ENCODE measurements around the gene CEP72. TPM values are rescaled to one million over a fixed set of nuclear protein-coding genes. Genes with fewer than 3 reads are reported as not detected.

Gene CEP72
- total RNA-seq, 2 experiments from 2014 or later: 24.1 to 24.2 TPM

- H3K4me1 Mint-ChIP-seq: no peaks in the 10 kb centered on the region
- no peaks in the 10 kb centered on the region for H3K36me3 Mint-ChIP-seq (ENCODE audit: low read depth)
- H3K9me3 Mint-ChIP-seq: no peaks in the 10 kb centered on the region
- H3K4me3 Mint-ChIP-seq: no peak overlapping the region
- DNase-seq: no peak
- H3K27ac Mint-ChIP-seq: no peak overlapping the region
- ChIA-PET CTCF (no interaction called here), POLR2A (no interaction called here)
- H3K27me3 Mint-ChIP-seq: peaks cover 6% of the 10 kb centered on the region
Measured at GRCh38 chr5:583645-584044, 28.5 kb upstream of the CEP72 start.

- peaks cover 6% of the 10 kb centered on the region for H3K27me3 Mint-ChIP-seq
- no peak for DNase-seq
- H3K4me1 Mint-ChIP-seq: no peaks in the 10 kb centered on the region
- H3K9me3 Mint-ChIP-seq: no peaks in the 10 kb centered on the region
- H3K36me3 Mint-ChIP-seq (ENCODE audit: low read depth): no peaks in the 10 kb centered on the region
- H3K27ac Mint-ChIP-seq: no peak overlapping the region
- ChIA-PET CTCF (no interaction called here), POLR2A (no interaction called here)
- H3K4me3 Mint-ChIP-seq: no peak overlapping the region
Measured at GRCh38 chr5:584216-584615, 27.9 kb upstream of the CEP72 start.

GRCh38 chr5:584846-585245, 27.3 kb upstream of the CEP72 start:
- Mint-ChIP-seq H3K9me3 (no peaks in the 10 kb centered on the region), H3K36me3 (ENCODE audit: low read depth) (no peaks in the 10 kb centered on the region), H3K27me3 (peaks cover 12% of the 10 kb centered on the region), H3K4me1 (no peaks in the 10 kb centered on the region), H3K27ac (no peak overlapping the region), H3K4me3 (no peak overlapping the region)
- ChIA-PET CTCF (no interaction called here), POLR2A (no interaction called here)
- DNase-seq: no peak

GRCh38 chr5:585556-585955, 26.6 kb upstream of the CEP72 start:
- H3K9me3 Mint-ChIP-seq: no peaks in the 10 kb centered on the region
- CTCF ChIA-PET: no interaction called here
- no peaks in the 10 kb centered on the region for H3K36me3 Mint-ChIP-seq (ENCODE audit: low read depth)
- no peak overlapping the region for H3K4me3 Mint-ChIP-seq
- no peak overlapping the region for H3K27ac Mint-ChIP-seq
- H3K27me3 Mint-ChIP-seq: peaks cover 11% of the 10 kb centered on the region
- POLR2A ChIA-PET: no interaction called here
- no peak for DNase-seq
- H3K4me1 Mint-ChIP-seq: no peaks in the 10 kb centered on the region

- ChIA-PET POLR2A (no interaction called here), CTCF (no interaction called here)
- no peak overlapping the region for H3K27ac Mint-ChIP-seq
- DNase-seq: no peak
- H3K27me3 Mint-ChIP-seq: peaks cover 16% of the 10 kb centered on the region
- no peaks in the 10 kb centered on the region for H3K4me1 Mint-ChIP-seq
- H3K36me3 Mint-ChIP-seq (ENCODE audit: low read depth): no peaks in the 10 kb centered on the region
- H3K4me3 Mint-ChIP-seq: no peak overlapping the region
- no peaks in the 10 kb centered on the region for H3K9me3 Mint-ChIP-seq
Measured at GRCh38 chr5:585962-586628, 26.0 kb upstream of the CEP72 start.

- ChIA-PET CTCF (no interaction called here), POLR2A (no interaction called here)
- H3K27ac Mint-ChIP-seq: no peak overlapping the region
- no peaks in the 10 kb centered on the region for H3K9me3 Mint-ChIP-seq
- no peak for DNase-seq
- no peak overlapping the region for H3K4me3 Mint-ChIP-seq
- H3K4me1 Mint-ChIP-seq: no peaks in the 10 kb centered on the region
- H3K27me3 Mint-ChIP-seq: peaks cover 23% of the 10 kb centered on the region
- H3K36me3 Mint-ChIP-seq (ENCODE audit: low read depth): no peaks in the 10 kb centered on the region
Measured at GRCh38 chr5:586751-587285, 25.3 kb upstream of the CEP72 start.

GRCh38 chr5:587403-587802, 24.7 kb upstream of the CEP72 start:
- ChIA-PET POLR2A (no interaction called here), CTCF (no interaction called here)
- Mint-ChIP-seq H3K9me3 (no peaks in the 10 kb centered on the region), H3K27me3 (peaks cover 24% of the 10 kb centered on the region), H3K4me3 (no peak overlapping the region), H3K27ac (no peak overlapping the region), H3K36me3 (ENCODE audit: low read depth) (no peaks in the 10 kb centered on the region), H3K4me1 (no peaks in the 10 kb centered on the region)
- DNase-seq: no peak

- no peaks in the 10 kb centered on the region for H3K9me3 Mint-ChIP-seq
Measured at GRCh38 chr5:588406-588995, 23.6 kb upstream of the CEP72 start.

GRCh38 chr5:589173-589572, 23.0 kb upstream of the CEP72 start:
- H3K9me3 Mint-ChIP-seq: no peaks in the 10 kb centered on the region
- ChIA-PET POLR2A (no interaction called here), CTCF (no interaction called here)
- H3K4me1 Mint-ChIP-seq: no peaks in the 10 kb centered on the region
- H3K4me3 Mint-ChIP-seq: no peak overlapping the region
- H3K27me3 Mint-ChIP-seq: peaks cover 29% of the 10 kb centered on the region
- DNase-seq: no peak
- no peak overlapping the region for H3K27ac Mint-ChIP-seq
- no peaks in the 10 kb centered on the region for H3K36me3 Mint-ChIP-seq (ENCODE audit: low read depth)

More at GRCh38 chr5:588406-588995, 23.6 kb upstream of the CEP72 start:
- peaks cover 27% of the 10 kb centered on the region for H3K27me3 Mint-ChIP-seq
- POLR2A ChIA-PET: no interaction called here
- no peaks in the 10 kb centered on the region for H3K4me1 Mint-ChIP-seq
- no peak overlapping the region for H3K4me3 Mint-ChIP-seq
- no peak for DNase-seq
- H3K36me3 Mint-ChIP-seq (ENCODE audit: low read depth): no peaks in the 10 kb centered on the region
- CTCF ChIA-PET: no interaction called here
- H3K27ac Mint-ChIP-seq: no peak overlapping the region

GRCh38 chr5:589588-589987, 22.6 kb upstream of the CEP72 start:
- H3K4me1 Mint-ChIP-seq: no peaks in the 10 kb centered on the region

GRCh38 chr5:590346-590745, 21.8 kb upstream of the CEP72 start:
- no peaks in the 10 kb centered on the region for H3K4me1 Mint-ChIP-seq
- H3K27ac Mint-ChIP-seq: no peak overlapping the region
- ChIA-PET CTCF (no interaction called here), POLR2A (no interaction called here)
- H3K4me3 Mint-ChIP-seq: no peak overlapping the region
- peaks cover 37% of the 10 kb centered on the region for H3K27me3 Mint-ChIP-seq
- no peaks in the 10 kb centered on the region for H3K36me3 Mint-ChIP-seq (ENCODE audit: low read depth)
- DNase-seq: no peak
- H3K9me3 Mint-ChIP-seq: no peaks in the 10 kb centered on the region

More at GRCh38 chr5:589588-589987, 22.6 kb upstream of the CEP72 start:
- no peaks in the 10 kb centered on the region for H3K9me3 Mint-ChIP-seq
- H3K36me3 Mint-ChIP-seq (ENCODE audit: low read depth): no peaks in the 10 kb centered on the region
- no peak for DNase-seq
- ChIA-PET POLR2A (no interaction called here), CTCF (no interaction called here)
- peaks cover 32% of the 10 kb centered on the region for H3K27me3 Mint-ChIP-seq
- no peak overlapping the region for H3K27ac Mint-ChIP-seq
- no peak overlapping the region for H3K4me3 Mint-ChIP-seq

- ChIA-PET CTCF (interaction anchor here (1.1 kb wide), 1 partner anchor 403 kb away, joined by 3 read pairs; no protein-coding TSS in a partner anchor), POLR2A (no interaction called here)
- H3K9me3 Mint-ChIP-seq: no peaks in the 10 kb centered on the region
- H3K27me3 Mint-ChIP-seq: peaks cover 45% of the 10 kb centered on the region
- no peak for DNase-seq
- no peak overlapping the region for H3K27ac Mint-ChIP-seq
- H3K4me1 Mint-ChIP-seq: no peaks in the 10 kb centered on the region
- H3K36me3 Mint-ChIP-seq (ENCODE audit: low read depth): no peaks in the 10 kb centered on the region
- no peak overlapping the region for H3K4me3 Mint-ChIP-seq
Measured at GRCh38 chr5:591746-592145, 20.4 kb upstream of the CEP72 start.

GRCh38 chr5:592158-592557, 20.0 kb upstream of the CEP72 start:
- no peak overlapping the region for H3K4me3 Mint-ChIP-seq
- POLR2A ChIA-PET: no interaction called here

GRCh38 chr5:593511-593910, 18.6 kb upstream of the CEP72 start:
- H3K27me3 Mint-ChIP-seq: peaks cover 60% of the 10 kb centered on the region

More at GRCh38 chr5:592158-592557, 20.0 kb upstream of the CEP72 start:
- DNase-seq: no peak
- no peaks in the 10 kb centered on the region for H3K9me3 Mint-ChIP-seq
- no peak overlapping the region for H3K27ac Mint-ChIP-seq
- peaks cover 48% of the 10 kb centered on the region for H3K27me3 Mint-ChIP-seq
- CTCF ChIA-PET: no interaction called here
- H3K4me1 Mint-ChIP-seq: no peaks in the 10 kb centered on the region
- H3K36me3 Mint-ChIP-seq (ENCODE audit: low read depth): no peaks in the 10 kb centered on the region

More at GRCh38 chr5:593511-593910, 18.6 kb upstream of the CEP72 start:
- POLR2A ChIA-PET: no interaction called here
- H3K9me3 Mint-ChIP-seq: no peaks in the 10 kb centered on the region
- DNase-seq: no peak
- CTCF ChIA-PET: no interaction called here
- no peak overlapping the region for H3K27ac Mint-ChIP-seq
- peaks cover 3% of the 10 kb centered on the region for H3K4me1 Mint-ChIP-seq
- H3K4me3 Mint-ChIP-seq: no peak overlapping the region
- H3K36me3 Mint-ChIP-seq (ENCODE audit: low read depth): no peaks in the 10 kb centered on the region
